C4-2B (cell line): ENCODE data around the gene STK4.

Experiments used
- ZFX ChIP-seq: fragments of 450-650 bp; IDR thresholded peaks from 2 replicates; pipeline ENCODE4 v1.6.1; 2017
- TF ChIP-seq, protein P1 (sequence below): fragments of 450-650 bp; conservative IDR thresholded peaks from 2 replicates; pipeline ENCODE4 v1.5.1; 2017; ENCODE audit warnings: mild to moderate bottlenecking

DNA sequence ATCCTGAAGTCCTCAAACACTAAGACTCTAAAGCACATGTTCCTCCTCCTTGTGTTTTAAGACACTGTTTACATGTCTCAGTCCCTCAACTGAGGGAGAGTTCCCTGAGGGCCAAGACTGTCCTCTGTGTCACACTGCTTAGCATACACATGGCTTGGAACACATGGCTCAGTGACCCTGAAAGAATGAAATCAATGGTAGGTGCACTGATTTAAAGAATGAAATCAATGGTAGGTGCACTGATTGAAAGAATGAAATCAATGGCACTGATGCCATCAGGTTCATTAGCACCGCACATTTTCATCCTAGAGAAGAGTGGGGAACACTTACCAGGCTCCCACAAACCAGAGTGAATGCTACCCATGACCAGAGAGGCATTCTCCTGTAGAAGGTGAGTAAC is 15.9 kb upstream of the STK4 start:
- no peak for TF ChIP-seq ZFX
- TF ChIP-seq, protein P1, sequence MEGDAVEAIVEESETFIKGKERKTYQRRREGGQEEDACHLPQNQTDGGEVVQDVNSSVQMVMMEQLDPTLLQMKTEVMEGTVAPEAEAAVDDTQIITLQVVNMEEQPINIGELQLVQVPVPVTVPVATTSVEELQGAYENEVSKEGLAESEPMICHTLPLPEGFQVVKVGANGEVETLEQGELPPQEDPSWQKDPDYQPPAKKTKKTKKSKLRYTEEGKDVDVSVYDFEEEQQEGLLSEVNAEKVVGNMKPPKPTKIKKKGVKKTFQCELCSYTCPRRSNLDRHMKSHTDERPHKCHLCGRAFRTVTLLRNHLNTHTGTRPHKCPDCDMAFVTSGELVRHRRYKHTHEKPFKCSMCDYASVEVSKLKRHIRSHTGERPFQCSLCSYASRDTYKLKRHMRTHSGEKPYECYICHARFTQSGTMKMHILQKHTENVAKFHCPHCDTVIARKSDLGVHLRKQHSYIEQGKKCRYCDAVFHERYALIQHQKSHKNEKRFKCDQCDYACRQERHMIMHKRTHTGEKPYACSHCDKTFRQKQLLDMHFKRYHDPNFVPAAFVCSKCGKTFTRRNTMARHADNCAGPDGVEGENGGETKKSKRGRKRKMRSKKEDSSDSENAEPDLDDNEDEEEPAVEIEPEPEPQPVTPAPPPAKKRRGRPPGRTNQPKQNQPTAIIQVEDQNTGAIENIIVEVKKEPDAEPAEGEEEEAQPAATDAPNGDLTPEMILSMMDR, result no peak
